Transverse colon (tissue), 4 donors: Measurements from ENCODE around the gene RSRC1. TPM values are rescaled to one million over a fixed set of nuclear protein-coding genes. Genes with fewer than 3 reads are reported as not detected.
"Not testable (repeated sequence)": the region's sequence is repeated elsewhere in the genome, so short reads cannot be mapped to it uniquely, and the experiment has no call there.

Source experiments
- DNase-seq: peaks from one replicate; pipeline ENCODE4 v3.0.0-alpha.2; 2019
- H3K27ac ChIP-seq, 4 donors: fragments of 200-600 bp; sonication (generic); 2 replicates each; pipeline ENCODE4 v1.5.1; 2016 to 2018; ENCODE audit warnings: inconsistent platforms in 4 of 4
- H3K27me3 ChIP-seq: fragments of 200-600 bp; sonication (generic); 2 replicates; pipeline ENCODE4 v1.5.1; 2017; ENCODE audit warnings: inconsistent platforms
- H3K36me3 ChIP-seq, 4 donors: fragments of 200-600 bp; sonication (generic); 2 replicates each; pipeline ENCODE4 v1.5.1; 2017 to 2019; ENCODE audit warnings: inconsistent platforms in 4 of 4
- H3K4me1 ChIP-seq, 4 donors: fragments of 200-600 bp; sonication (generic); 2 replicates each; pipeline ENCODE4 v1.5.1; 2017 to 2020; ENCODE audit warnings: inconsistent platforms in 4 of 4
- H3K4me3 ChIP-seq, 4 donors: fragments of 200-600 bp; sonication (generic); 1 replicate in 1 of 4; 2 replicates in 3 of 4; pipeline versions ENCODE4 v1.5.1 to v1.6.1; 2017 to 2019; ENCODE audit warnings: inconsistent platforms in 4 of 4
- H3K9me3 ChIP-seq, 2 donors: fragments of 200-600 bp; sonication (generic); 2 replicates each; pipeline ENCODE4 v1.5.1; 2017 to 2019; ENCODE audit warnings: inconsistent platforms in 2 of 2
- EP300 ChIP-seq: sonication (generic); formaldehyde crosslinking; IDR thresholded peaks from one replicate; pipeline ENCODE4 v1.6.1; 2017; ENCODE audit warnings: antibody characterized with exemption, low read depth
- POLR2A ChIP-seq: fragments of 450-650 bp; IDR thresholded peaks from one replicate; pipeline ENCODE4 v1.6.1; 2016; ENCODE audit warnings: antibody characterized with exemption, mild to moderate bottlenecking, moderate library complexity
- POLR2AphosphoS5 ChIP-seq, 3 donors: sonication (generic); formaldehyde crosslinking; IDR thresholded peaks; one replicate each; pipeline ENCODE4 v1.6.1; 2016; ENCODE audit warnings: antibody characterized with exemption in 3 of 3
- WGBS, 2 donors: methylation state at CpG; one replicate each; pipeline ENCODE4 v1.1.5; 2018; ENCODE audit warnings: low coverage in 1 of 2; 5-methylcytosine and 5-hydroxymethylcytosine counted together
- in situ Hi-C, 4 donors: fragments of 200-750 bp; cut with MboI; loops; one replicate each; pipeline versions ENCODE4 v1.15.0 to v1.15.1; 2017; ENCODE audit warnings: low sequenced_read_pairs in 3 of 4, low pct_ligation_motif_present in 1 of 4, low pct_unique_long_range_greater_than_20kb in 1 of 4
- intact Hi-C: fragments of 100-400 bp; cut with DNase I; formaldehyde crosslinking; loops from one replicate; pipeline ENCODE4 v1.15.1; 2023; ENCODE audit warnings: low total_unique reads
- total RNA-seq, 4 donors: library from RNA; depleted of rRNA; stranded (reverse); fragments of >200 nt; gene quantifications; one replicate each; pipeline ENCODE4 v1.1.0, GENCODE V29; 2016
- TF ChIP-seq, protein P1 (sequence below), 5 experiments: fragments of 200-600 bp in 3 of 5; fragments of 450-650 bp in 2 of 5; sonication (generic) in 3 of 5; IDR thresholded peaks; 1 replicate in 2 of 5; 2 replicates in 3 of 5; pipeline ENCODE4 v1.5.1; 2016 to 2017; ENCODE audit warnings: antibody characterized with exemption in 5 of 5, inconsistent platforms in 3 of 5, mild to moderate bottlenecking in 2 of 5, moderate library complexity in 1 of 5

Gene RSRC1
- total RNA-seq, 4 donors from 2014 or later: 5.6 to 65.1 (median 37.1) TPM

DNA sequence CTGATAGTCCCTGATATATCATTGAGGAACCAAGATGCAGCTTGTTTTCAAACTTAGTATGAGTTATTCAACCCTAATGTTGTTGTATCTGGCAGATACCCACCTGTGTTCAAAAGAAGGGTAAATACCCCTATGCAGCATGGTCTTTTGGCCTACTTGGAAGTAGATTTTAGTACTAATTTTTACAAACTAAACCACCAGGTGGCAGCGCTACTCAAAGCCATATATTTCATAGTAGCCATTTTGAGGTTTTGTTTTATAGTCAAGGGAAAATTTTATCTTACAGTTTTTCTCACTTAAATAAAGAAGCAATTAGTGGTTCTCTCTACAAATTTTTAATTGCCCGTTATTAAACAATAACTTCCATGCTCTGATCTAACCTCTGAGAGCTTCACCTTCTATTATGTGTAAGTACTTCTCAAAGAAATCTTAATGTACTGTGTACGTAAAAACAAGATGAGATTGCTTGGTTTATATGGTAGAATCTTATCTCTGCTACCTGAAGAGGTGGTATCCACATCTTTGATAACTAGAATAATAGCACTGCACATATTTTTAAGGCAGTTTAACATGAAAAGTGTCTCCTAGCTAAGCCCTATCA lies 429.6 kb downstream of the RSRC1 start:
- H3K4me1 ChIP-seq: no peaks in the 10 kb centered on the region
- H3K36me3 ChIP-seq: peaks cover 0 to 5% (median 0%) of the 10 kb centered on the region in 4 donors
- peak; percentile 24 for DNase-seq
- no peak overlapping the region for H3K4me3 ChIP-seq
- in situ Hi-C loops: loop anchor here in 3 of 4 donors (10.0 to 25.0 kb wide), 2 partner anchors 248 to 255 kb away; no protein-coding TSS in a partner anchor
- H3K27ac ChIP-seq: no peak overlapping the region
- TF ChIP-seq POLR2A: no peak
- TF ChIP-seq, protein P1, sequence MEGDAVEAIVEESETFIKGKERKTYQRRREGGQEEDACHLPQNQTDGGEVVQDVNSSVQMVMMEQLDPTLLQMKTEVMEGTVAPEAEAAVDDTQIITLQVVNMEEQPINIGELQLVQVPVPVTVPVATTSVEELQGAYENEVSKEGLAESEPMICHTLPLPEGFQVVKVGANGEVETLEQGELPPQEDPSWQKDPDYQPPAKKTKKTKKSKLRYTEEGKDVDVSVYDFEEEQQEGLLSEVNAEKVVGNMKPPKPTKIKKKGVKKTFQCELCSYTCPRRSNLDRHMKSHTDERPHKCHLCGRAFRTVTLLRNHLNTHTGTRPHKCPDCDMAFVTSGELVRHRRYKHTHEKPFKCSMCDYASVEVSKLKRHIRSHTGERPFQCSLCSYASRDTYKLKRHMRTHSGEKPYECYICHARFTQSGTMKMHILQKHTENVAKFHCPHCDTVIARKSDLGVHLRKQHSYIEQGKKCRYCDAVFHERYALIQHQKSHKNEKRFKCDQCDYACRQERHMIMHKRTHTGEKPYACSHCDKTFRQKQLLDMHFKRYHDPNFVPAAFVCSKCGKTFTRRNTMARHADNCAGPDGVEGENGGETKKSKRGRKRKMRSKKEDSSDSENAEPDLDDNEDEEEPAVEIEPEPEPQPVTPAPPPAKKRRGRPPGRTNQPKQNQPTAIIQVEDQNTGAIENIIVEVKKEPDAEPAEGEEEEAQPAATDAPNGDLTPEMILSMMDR (IDR thresholded peaks at IDR 0.05): peak; percentile 27 to 54 (median 44)
- TF ChIP-seq POLR2AphosphoS5 (IDR thresholded peaks at IDR 0.05): no peak
- WGBS, 2 donors: 67 to 81% methylated on average over 3 of the region's 3 CpGs
- H3K9me3 ChIP-seq: no peaks in the 10 kb centered on the region
- no peaks in the 10 kb centered on the region for H3K27me3 ChIP-seq
- intact Hi-C loops: no loop called here

DNA sequence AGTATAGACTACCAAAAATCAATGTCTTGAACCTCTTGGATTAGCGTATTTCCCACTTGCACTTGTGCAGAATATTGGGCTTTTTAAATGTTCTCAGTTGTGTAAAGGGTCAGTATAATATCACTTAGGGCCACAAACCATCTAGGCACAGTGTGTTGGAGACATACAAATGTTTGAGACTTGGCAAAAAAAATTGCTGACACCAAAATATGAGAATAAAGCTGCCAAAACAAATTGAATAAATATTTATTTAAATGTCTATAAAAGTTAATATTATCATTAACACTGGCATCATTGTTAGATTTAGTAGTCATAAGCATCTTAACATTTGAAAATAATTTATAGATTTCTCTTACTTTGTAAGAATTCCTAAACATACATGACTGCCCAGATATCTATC lies 430.2 kb downstream of the RSRC1 start:
- H3K36me3 ChIP-seq: peaks cover 0 to 5% (median 0%) of the 10 kb centered on the region in 4 donors
- intact Hi-C loops (no loop called here), in situ Hi-C loops (loop anchor here in 3 of 4 donors (10.0 to 25.0 kb wide), 2 partner anchors 247 to 255 kb away; no protein-coding TSS in a partner anchor)
- no peaks in the 10 kb centered on the region for H3K4me1 ChIP-seq
- TF ChIP-seq POLR2AphosphoS5 (IDR thresholded peaks at IDR 0.05) (no peak), EP300 (no peak), POLR2A (no peak)
- TF ChIP-seq, protein P1 (IDR thresholded peaks at IDR 0.05): no peak
- no peaks in the 10 kb centered on the region for H3K9me3 ChIP-seq
- no peak overlapping the region for H3K4me3 ChIP-seq
- no peak for DNase-seq
- H3K27me3 ChIP-seq: no peaks in the 10 kb centered on the region
- WGBS, 2 donors: 100% methylated on average over 1 of the region's 1 CpG
- H3K27ac ChIP-seq: no peak overlapping the region

DNA sequence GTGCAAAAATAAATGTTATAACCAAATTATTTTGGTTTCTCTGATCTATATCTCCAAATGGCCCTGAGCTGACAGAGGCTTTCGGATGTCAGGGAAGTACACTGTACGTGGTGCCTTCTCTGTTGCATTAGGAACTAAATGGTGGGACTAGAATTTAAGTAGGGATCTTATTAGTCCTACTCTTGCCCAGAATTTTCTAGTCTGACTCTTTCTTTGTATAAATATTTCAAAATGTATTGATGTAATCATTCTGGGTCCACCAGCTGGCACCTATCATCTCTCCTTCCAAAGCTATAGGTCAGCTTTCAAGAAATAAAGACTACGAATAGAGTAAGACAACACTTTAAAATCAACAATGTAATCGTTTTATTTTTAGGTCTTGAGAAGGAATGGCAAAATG lies 438.8 kb downstream of the RSRC1 start:
- Histone ChIP-seq H3K4me1 (no peaks in the 10 kb centered on the region), H3K36me3 (peaks cover 0 to 2% (median 0%) of the 10 kb centered on the region in 4 donors), H3K9me3 (no peaks in the 10 kb centered on the region), H3K4me3 (no peak overlapping the region), H3K27ac (no peak overlapping the region), H3K27me3 (no peaks in the 10 kb centered on the region)
- TF ChIP-seq, protein P1 (IDR thresholded peaks at IDR 0.05): no peak
- TF ChIP-seq POLR2AphosphoS5 (IDR thresholded peaks at IDR 0.05) (no peak), EP300 (no peak), POLR2A (no peak)
- WGBS, 2 donors: 70 to 80% methylated on average over 4 of the region's 4 CpGs
- DNase-seq: no peak
- intact Hi-C loops: no loop called here
- in situ Hi-C loops: loop anchor here in 3 of 4 donors (10.0 to 25.0 kb wide), 2 partner anchors 239 to 246 kb away; no protein-coding TSS in a partner anchor

DNA sequence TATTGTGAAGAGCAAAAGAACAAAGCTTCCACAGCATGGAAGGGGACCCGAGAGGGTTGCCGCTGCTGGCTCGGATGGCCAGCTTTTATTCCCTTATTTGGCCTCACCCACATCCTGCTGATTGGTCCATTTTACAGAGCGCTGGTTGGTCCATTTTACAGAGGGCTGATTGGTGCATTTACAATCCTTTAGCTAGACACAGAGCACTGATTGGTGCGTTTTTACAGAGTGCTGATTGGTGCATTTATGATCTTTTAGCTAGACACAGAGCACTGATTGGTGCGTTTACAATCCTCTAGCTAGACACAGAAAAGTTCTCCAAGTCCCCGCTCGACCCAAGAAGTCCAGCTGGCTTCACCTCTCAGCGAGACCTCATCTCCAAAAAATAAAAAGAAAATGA lies 440.0 kb downstream of the RSRC1 start:
- H3K27ac ChIP-seq, H3K4me1 ChIP-seq, intact Hi-C loops, H3K36me3 ChIP-seq, H3K27me3 ChIP-seq, H3K9me3 ChIP-seq, DNase-seq, H3K4me3 ChIP-seq: not testable (repeated sequence)
- in situ Hi-C loops: loop anchor here in 3 of 4 donors (10.0 to 25.0 kb wide), 2 partner anchors 237 to 245 kb away; no protein-coding TSS in a partner anchor
- 97 to 100% methylated on average over 3 to 9 of the region's 9 CpGs for WGBS, 2 donors
